Panc1 (cell line): ENCODE data around the gene TTC29. TPM values are rescaled to one million over a fixed set of nuclear protein-coding genes. Genes with fewer than 3 reads are reported as not detected.

Source experiments
- ATAC-seq: fragments of 200-7000 bp; cut with Tn5 transposase; 2 replicates; pipeline ENCODE4 v1.9.1; 2020; ENCODE audit warnings: mild to moderate bottlenecking, moderate library complexity
- BruUV-seq: library from RNA; stranded (reverse); fragments of 400-500 nt; replicated peaks from 2 replicates; lab custom pipeline; 2021; lab: Mats Ljungman, UMichigan
- CTCF ChIA-PET: fragments of 300-600 bp; sonication (Branson Sonifier 250); formaldehyde crosslinking; loops from one replicate; lab custom pipeline; 2022; ENCODE audit warnings: antibody characterized with exemption; lab: Charles Lee
- POLR2A ChIA-PET: fragments of 300-600 bp; sonication (Branson Sonifier 250); formaldehyde crosslinking; loops from one replicate; lab custom pipeline; 2022; ENCODE audit warnings: antibody characterized with exemption; lab: Charles Lee
- DNase-seq: peaks from one replicate; pipeline ENCODE4 v3.0.0-alpha.2; 2010; ENCODE audit warnings: low read depth, low spot score
- H3K27ac ChIP-seq: 2 replicates; pipeline ENCODE4 v1.5.1; 2011; ENCODE audit warnings: mild to moderate bottlenecking, low read length, inconsistent platforms
- H3K27me3 ChIP-seq: fragments of 200-500 bp; sonication (Bioruptor generic); 2 replicates; pipeline ENCODE4 v1.6.0; 2014; ENCODE audit warnings: low read length, inconsistent platforms; ENCODE audit not compliant: control insufficient read depth, insufficient read depth
- H3K36me3 ChIP-seq: fragments of 200-500 bp; sonication (Bioruptor generic); 2 replicates; pipeline ENCODE4 v1.5.1; 2014; ENCODE audit warnings: inconsistent platforms, mild to moderate bottlenecking, low read length, moderate library complexity; ENCODE audit not compliant: control insufficient read depth, insufficient read depth
- H3K4me1 ChIP-seq: 2 replicates; pipeline ENCODE4 v1.5.1; 2011; ENCODE audit warnings: inconsistent platforms, mild to moderate bottlenecking, low read length, moderate library complexity; ENCODE audit not compliant: control insufficient read depth, insufficient read depth
- H3K4me3 ChIP-seq, 2 experiments: 2 replicates each; pipeline ENCODE4 v1.5.1; 2011 to 2012; ENCODE audit warnings: low read depth in 2 of 2, low read length in 2 of 2, mild to moderate bottlenecking in 2 of 2, inconsistent platforms in 1 of 2, moderate library complexity in 1 of 2
- H3K9me3 ChIP-seq: fragments of 200-500 bp; sonication (Bioruptor generic); 2 replicates; pipeline ENCODE4 v1.5.1; 2014; ENCODE audit warnings: low read depth, mild to moderate bottlenecking, inconsistent platforms, low read length, moderate library complexity; ENCODE audit not compliant: control insufficient read depth, insufficient read depth
- CTCF ChIP-seq: fragments of 450-650 bp; IDR thresholded peaks from 2 replicates; pipeline ENCODE4 v1.5.1; 2017; ENCODE audit warnings: mild to moderate bottlenecking
- POLR2AphosphoS5 ChIP-seq: IDR thresholded peaks from 2 replicates; pipeline ENCODE4 v1.6.1; 2012; ENCODE audit warnings: mild to moderate bottlenecking, low read depth, low read length, moderate library complexity
- SIN3A ChIP-seq: IDR thresholded peaks from 2 replicates; pipeline ENCODE4 v1.6.1; 2012; ENCODE audit warnings: low read depth, mild to moderate bottlenecking, low read length, moderate library complexity, borderline replicate concordance; ENCODE audit not compliant: insufficient read depth
- TCF7L2 ChIP-seq: IDR thresholded peaks from 2 replicates; pipeline ENCODE4 v1.6.1; 2011; ENCODE audit warnings: mild to moderate bottlenecking, low read depth, low read length, inconsistent platforms
- in situ Hi-C: cut with HindIII; loops from 2 replicates; pipeline ENCODE4 v1.10.0; 2016; ENCODE audit warnings: low sequenced_read_pairs, low pct_unique_long_range_greater_than_20kb
- intact Hi-C: fragments of 100-400 bp; cut with micrococcal nuclease; formaldehyde crosslinking; loops from one replicate; pipeline ENCODE4 v1.10.0; 2022; ENCODE audit not compliant: unreplicated experiment
- total RNA-seq: library from RNA; stranded (reverse); gene quantifications from one replicate; pipeline ENCODE4 v1.2.1, GENCODE V29; 2021; ENCODE audit not compliant: unreplicated experiment
- TF ChIP-seq, protein P1 (sequence below), 2 experiments: IDR thresholded peaks; 2 replicates each; pipeline ENCODE4 v1.6.1; 2011 to 2012; ENCODE audit warnings: low read depth in 2 of 2, control low read depth in 1 of 2, low read length in 1 of 2, mild to moderate bottlenecking in 1 of 2, moderate library complexity in 1 of 2; ENCODE audit not compliant: insufficient read depth in 1 of 2

Gene TTC29
- total RNA-seq, 1 experiment from 2014 or later: not detected

- intact Hi-C loops (no loop called here), in situ Hi-C loops (no loop called here)
- Histone ChIP-seq H3K27ac (no peak overlapping the region), H3K4me3 (no peak overlapping the region), H3K4me1 (no peaks in the 10 kb centered on the region), H3K9me3 (no peaks in the 10 kb centered on the region), H3K36me3 (no peaks in the 10 kb centered on the region), H3K27me3 (no peaks in the 10 kb centered on the region)
- ChIA-PET CTCF (no interaction called here), POLR2A (no interaction called here)
- DNase-seq (no peak), ATAC-seq (no peak)
- TF ChIP-seq TCF7L2 (no peak), SIN3A (no peak)
- no TSS peak for BruUV-seq
Observed at GRCh38 chr4:146840731-146841130, 104.9 kb downstream of the TTC29 start.

DNA sequence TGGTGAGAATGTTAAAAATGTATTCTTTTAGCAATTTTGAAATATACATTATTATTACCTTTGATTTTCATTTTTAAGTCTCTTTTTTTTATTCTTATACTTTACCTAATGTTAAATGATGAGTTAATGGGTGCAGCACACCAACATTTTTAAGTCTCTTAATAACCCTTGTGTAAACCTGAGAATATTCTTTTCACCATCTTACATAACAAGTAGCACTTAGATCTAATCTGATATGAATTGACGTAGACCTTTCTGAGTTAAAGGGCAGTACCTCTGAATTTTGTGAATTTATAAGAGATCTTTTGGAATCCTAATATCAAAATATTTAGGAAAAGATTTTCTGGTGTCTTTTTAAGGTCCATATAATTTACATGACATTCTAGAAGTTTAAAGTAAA lies 110.6 kb downstream of the TTC29 start:
- H3K36me3 ChIP-seq: no peaks in the 10 kb centered on the region
- no peaks in the 10 kb centered on the region for H3K9me3 ChIP-seq
- no peak for ATAC-seq
- H3K27ac ChIP-seq: no peak overlapping the region
- in situ Hi-C loops (no loop called here), intact Hi-C loops (no loop called here)
- BruUV-seq: no TSS peak
- no peak overlapping the region for H3K4me3 ChIP-seq
- no peaks in the 10 kb centered on the region for H3K27me3 ChIP-seq
- ChIA-PET CTCF (no interaction called here), POLR2A (no interaction called here)
- no peak for DNase-seq
- TF ChIP-seq TCF7L2: no peak
- TF ChIP-seq POLR2AphosphoS5: no peak
- TF ChIP-seq, protein P1, sequence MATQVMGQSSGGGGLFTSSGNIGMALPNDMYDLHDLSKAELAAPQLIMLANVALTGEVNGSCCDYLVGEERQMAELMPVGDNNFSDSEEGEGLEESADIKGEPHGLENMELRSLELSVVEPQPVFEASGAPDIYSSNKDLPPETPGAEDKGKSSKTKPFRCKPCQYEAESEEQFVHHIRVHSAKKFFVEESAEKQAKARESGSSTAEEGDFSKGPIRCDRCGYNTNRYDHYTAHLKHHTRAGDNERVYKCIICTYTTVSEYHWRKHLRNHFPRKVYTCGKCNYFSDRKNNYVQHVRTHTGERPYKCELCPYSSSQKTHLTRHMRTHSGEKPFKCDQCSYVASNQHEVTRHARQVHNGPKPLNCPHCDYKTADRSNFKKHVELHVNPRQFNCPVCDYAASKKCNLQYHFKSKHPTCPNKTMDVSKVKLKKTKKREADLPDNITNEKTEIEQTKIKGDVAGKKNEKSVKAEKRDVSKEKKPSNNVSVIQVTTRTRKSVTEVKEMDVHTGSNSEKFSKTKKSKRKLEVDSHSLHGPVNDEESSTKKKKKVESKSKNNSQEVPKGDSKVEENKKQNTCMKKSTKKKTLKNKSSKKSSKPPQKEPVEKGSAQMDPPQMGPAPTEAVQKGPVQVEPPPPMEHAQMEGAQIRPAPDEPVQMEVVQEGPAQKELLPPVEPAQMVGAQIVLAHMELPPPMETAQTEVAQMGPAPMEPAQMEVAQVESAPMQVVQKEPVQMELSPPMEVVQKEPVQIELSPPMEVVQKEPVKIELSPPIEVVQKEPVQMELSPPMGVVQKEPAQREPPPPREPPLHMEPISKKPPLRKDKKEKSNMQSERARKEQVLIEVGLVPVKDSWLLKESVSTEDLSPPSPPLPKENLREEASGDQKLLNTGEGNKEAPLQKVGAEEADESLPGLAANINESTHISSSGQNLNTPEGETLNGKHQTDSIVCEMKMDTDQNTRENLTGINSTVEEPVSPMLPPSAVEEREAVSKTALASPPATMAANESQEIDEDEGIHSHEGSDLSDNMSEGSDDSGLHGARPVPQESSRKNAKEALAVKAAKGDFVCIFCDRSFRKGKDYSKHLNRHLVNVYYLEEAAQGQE (IDR thresholded peaks at IDR 0.05; ENCODE audit: insufficient read depth in 1 of 2, low read depth in 2 of 2, low read length in 1 of 2): no peak
- no peak for TF ChIP-seq SIN3A
- TF ChIP-seq CTCF: no peak
- H3K4me1 ChIP-seq: no peaks in the 10 kb centered on the region

- intact Hi-C loops: no loop called here
- H3K4me3 ChIP-seq: no peak overlapping the region
Observed at GRCh38 chr4:146834263-146835034, 111.2 kb downstream of the TTC29 start.

More at GRCh38 chr4:146834263-146835034, 111.2 kb downstream of the TTC29 start:
- Histone ChIP-seq H3K36me3 (no peaks in the 10 kb centered on the region), H3K27ac (no peak overlapping the region), H3K27me3 (no peaks in the 10 kb centered on the region), H3K9me3 (no peaks in the 10 kb centered on the region), H3K4me1 (no peaks in the 10 kb centered on the region)
- ATAC-seq (no peak), DNase-seq (no peak)
- TF ChIP-seq TCF7L2: no peak
- no peak for TF ChIP-seq CTCF
- TF ChIP-seq, protein P1 (IDR thresholded peaks at IDR 0.05; ENCODE audit: insufficient read depth in 1 of 2, low read depth in 2 of 2, low read length in 1 of 2): no peak
- TF ChIP-seq SIN3A: no peak
- in situ Hi-C loops: no loop called here
- ChIA-PET POLR2A (no interaction called here), CTCF (no interaction called here)
- BruUV-seq: no TSS peak
